Activated T-helper 9 cell treated with anti-CD3 and anti-CD28 coated beads, Interleukin-2, amount 50 U/mL, for 16 hours (primary cell): Measurements from ENCODE around the gene CNIH1.
"Not testable (repeated sequence)": the region's sequence is repeated elsewhere in the genome, so short reads cannot be mapped to it uniquely, and the experiment has no call there.

Experiments
- DNase-seq: peaks from one replicate; pipeline ENCODE4 v3.0.0-alpha.2; 2020; ENCODE audit warnings: low read depth

CNIH1 gene

DNA sequence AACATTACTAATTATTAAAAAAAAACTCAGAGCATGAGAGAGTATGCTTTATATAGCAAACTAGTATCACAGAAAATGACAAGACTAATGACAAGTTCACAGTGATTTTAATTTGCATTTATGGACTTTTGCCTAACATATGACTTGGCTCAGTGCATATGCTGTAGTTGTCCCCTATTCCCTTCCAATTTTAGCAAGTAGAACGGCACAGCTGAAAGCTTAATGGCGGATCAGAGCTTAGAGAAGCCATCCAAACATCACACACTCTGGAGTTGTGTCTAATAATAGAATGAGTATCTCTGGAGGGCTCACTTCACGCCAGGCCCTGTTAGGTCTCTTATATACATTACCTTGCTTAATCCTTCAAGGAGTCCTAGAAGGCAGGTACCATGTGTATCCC lies 13.3 kb downstream of the CNIH1 start:
- DNase-seq, result no peak

DNA sequence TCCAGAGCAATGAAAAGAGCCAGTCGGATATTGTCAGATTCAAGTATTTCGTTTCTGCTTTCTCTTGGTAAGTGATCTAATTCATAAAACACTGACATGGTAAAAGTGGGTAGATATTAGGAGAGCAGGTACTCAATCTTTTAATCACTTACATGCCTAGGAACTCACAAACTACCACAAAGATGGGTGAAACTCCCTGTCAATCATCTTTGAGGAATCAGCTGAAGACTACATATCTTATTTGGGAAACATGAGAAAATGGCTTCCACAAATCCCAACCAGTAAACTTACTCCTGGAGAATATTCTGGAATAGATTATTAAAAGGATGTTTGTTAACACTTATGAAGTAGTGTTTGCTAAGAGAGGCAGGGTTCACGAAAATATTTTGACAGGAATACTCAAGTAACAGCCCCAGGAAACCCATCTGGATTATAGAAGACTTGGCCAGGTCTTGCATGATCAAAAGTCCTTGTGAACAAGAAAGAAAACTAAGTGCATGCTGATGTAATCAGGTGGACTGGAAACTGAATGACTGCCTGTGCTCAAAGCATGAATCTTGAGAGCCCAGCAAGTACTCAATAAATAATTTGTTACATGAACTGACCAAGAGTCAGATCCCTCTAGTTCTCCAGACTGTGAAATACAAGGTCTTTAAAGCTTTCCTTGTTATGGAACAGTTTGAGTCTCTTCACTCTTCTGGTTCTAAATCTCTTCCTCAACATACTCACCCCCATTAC lies 15.5 kb downstream of the CNIH1 start:
- DNase-seq, result no peak

DNA sequence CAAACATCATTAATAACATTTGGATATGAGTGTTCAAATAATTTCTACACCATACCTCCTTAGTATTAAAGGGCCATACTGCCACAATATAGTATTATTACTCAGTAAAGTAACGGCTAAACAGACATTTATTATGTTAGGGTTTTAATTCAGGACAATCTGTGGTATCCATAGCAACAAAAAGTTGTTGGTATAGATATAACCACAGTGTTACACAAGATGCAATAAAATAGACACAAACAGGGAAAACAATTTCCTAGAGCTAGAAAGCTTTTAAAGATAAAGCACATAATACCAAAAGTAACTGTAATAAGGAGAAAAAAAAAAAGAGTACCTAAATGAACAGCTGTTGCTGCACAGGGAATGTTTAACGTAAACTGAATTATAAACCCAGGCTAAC lies 16.1 kb downstream of the CNIH1 start:
- DNase-seq, result no peak

- DNase-seq, result no peak
Observed at GRCh38 chr14:54424479-54424901, 16.7 kb downstream of the CNIH1 start.

- DNase-seq, result no peak
Observed at GRCh38 chr14:54423991-54424390, 17.2 kb downstream of the CNIH1 start.

- no peak for DNase-seq
Observed at GRCh38 chr14:54420478-54421142, 20.6 kb downstream of the CNIH1 start.

DNA sequence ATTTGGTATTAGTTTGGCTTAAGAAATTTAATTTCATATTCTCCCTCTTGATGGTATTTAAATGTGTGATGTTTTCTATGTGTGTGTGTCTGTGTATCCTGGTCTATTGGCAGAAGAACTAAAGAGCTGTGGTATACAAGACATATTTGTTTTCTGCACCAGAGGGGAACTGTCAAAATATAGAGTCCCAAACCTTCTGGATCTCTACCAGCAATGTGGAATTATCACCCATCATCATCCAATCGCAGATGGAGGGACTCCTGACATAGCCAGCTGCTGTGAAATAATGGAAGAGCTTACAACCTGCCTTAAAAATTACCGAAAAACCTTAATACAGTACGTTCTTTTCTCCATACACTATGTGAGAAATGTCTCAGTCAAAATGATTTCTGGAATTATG lies 29.8 kb downstream of the CNIH1 start:
- DNase-seq, result no peak

DNA sequence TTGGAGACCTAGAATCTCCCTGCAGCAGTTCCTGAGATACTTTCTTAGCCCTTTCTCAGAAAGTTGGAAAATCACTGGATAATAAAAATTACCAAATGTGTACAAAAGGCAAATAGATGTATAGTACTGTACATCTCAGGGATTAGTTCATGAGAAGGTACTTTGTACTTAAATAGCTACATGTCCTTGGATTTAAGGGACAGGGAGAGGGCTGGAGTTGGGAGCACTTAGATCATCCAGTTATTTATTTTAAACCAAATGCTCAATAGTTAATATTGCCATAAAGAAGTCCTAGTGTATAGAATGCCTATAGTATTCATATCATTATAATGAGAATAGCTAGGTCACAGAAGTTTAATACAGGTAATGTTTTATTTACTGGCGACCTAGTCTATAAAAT lies 31.0 kb downstream of the CNIH1 start:
- no peak for DNase-seq

- DNase-seq, result not testable (repeated sequence)
Observed at GRCh38 chr14:54403401-54404005, 37.7 kb downstream of the CNIH1 start.

DNA sequence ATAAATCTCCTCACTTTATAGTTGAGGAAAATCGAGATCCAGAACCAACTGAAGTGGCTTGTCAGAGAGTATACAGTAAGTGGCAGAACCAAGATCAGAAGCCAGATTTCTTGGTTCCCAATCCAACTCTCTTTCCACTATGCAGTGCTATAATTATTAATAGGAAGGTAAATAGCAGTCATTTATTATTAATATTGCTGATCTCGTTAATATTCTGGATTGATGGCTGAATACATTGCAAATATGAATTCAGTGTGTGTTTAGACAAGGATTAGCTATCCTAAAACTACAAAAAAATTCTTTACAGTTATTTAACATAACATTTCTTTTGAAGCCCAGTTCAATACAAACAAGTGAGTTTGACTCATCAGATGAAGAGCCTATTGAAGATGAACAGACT lies 41.6 kb downstream of the CNIH1 start:
- DNase-seq, result no peak

DNA sequence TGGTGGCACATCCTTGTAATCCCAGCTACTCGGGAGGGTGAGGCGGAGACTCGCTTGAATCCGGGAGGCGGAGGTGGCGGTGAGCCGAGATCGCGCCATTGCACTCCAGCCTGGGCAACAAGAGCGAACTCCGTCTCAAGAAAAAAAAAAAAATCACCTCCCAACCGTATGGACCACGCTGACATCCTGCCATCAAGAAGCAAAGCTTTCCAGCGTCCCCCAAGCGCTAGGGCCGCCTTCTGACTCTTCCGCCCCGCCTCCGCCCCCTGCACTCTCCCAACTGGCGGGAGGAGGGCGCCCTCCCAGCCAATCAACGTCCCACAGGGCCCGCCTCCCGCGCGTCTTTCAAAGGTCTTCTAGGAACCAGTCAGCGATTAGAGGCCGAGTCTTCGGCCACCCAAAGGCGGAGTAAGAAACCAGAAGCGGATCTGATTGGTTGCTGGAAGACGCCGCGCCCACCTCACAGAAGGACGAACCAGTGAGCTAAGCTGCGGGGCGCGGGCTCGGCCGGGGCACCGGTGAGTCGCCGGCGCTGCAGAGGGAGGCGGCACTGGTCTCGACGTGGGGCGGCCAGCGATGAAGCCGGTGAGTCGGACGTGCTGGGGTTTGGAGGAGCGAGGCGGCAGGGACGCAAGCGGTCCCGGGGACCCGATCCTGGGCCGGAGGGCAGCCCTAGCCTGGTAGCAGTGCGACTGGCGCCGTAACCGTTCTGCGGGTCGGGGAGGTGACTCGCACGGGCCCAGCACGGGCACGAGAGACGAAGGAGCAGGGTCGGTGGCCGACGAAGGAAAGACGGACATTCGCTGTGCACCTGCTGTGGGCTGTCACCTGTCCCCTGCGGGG lies 44.5 kb downstream of the CNIH1 start, which contains the start of gene CDKN3:
Gene CDKN3, plus strand, starts transcription at position 515 of the 843 bp plus-strand sequence. Its CDS starts 62 bp downstream, at position 577.
- peak; percentile 95 for DNase-seq

GRCh38 chr14:54396183-54396492 lies 45.0 kb downstream of the CNIH1 start:
- no peak for DNase-seq

- no peak for DNase-seq
Observed at GRCh38 chr14:54395716-54396115, 45.5 kb downstream of the CNIH1 start.

DNA sequence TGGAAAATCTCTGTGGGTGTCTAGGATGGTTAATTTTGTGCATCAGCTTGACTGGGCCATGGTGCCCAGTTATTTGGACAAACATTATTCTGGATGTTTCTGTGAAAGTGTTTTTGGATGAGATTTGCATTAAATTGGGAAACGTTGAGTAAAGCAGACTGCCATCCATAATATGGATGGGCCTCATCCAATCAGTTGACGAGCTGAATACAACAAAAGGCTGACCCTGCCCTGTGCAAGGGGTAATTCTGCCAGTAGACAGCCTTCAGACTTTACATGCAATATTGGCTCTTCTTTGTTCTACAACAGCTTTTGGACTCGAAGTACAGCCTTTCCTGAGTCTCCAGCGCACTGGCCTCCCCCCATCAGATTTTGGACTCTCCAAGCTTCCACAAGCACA lies 45.9 kb downstream of the CNIH1 start:
- no peak for DNase-seq

DNA sequence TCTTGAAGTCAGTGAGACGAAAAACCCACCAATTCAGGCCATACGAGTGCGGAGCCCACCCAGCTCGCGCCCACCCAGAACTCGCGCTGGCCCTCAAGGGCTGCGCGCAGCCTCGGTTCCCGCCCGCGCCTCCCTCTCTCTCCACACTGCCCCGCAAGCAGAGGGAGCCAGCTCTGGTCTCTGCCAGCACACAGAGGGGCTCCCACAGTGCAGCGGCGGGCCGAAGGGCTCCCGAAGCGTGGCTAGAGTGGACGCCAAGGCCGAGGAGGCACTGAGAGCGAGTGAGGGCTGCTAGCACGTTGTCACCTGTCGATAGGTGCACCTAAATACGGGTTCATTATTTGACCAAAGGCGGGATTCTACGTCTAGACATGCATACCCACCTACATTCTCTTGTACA lies 46.6 kb downstream of the CNIH1 start:
- DNase-seq, result no peak

DNA sequence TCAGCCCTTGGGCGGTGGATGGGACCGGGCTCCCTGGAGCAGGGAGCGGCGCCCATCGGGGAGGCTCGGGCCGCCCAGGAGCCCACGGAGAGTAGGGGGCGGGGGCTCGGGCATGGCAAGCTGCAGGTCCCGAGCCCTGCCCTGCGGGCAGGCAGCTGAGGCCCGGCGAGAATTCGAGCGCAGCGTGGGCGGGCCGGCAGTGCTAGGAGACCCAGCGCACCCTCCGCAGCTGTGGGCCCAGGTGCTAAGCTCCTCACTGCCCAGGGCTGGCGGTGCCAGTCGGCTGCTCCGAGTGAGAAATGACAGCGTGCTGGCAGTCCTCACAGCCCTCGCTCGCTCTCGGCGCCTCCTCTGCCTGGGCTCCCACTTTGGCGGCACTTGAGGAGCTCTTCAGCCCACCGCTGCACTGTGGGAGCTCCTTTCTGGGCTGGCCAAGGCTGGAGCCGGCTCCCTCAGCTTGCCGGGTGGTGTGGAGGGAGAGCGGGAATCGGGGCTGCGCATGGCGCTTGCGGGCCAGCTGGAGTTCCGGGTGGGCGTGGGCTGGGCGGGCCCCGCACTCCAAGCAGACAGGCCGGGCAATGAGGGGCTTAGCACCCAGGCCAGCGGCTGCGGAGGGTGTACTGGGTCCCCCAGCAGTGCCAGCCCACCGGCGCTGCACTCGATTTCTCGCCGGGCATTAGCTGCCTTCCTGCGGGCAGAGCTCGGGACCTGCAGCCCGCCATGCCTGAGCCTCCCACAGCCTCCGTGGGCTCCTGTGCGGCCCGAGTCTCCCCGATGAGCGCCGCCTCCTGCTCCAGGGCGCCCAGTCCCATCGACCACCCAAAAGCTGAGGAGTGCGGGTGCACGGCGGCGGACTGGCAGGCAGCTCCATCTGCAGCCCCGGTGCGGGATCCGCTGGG lies 47.9 kb downstream of the CNIH1 start:
- DNase-seq, result not testable (repeated sequence)

- DNase-seq, result no peak
Observed at GRCh38 chr14:54392131-54392859, 48.9 kb downstream of the CNIH1 start.

DNA sequence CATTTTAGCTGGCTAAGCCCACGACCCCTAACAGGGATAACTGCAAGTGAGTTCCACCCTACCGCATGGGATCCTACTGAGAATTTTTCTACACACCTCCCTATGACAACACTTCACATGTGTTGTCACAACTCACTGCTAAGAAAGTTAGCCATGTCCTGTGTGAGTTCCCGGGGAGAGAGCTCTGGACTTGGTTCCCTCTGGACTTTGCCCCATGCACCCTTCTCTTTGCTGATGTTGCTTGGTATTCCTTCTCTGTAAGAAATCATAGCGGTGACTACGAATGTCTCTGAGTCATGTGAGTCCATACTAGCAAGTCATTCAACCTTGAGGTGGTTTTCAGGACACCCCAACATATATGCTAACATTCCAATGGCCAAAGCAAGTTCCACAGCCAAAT lies 53.8 kb downstream of the CNIH1 start:
- no peak for DNase-seq

- DNase-seq, result no peak
Observed at GRCh38 chr14:54385556-54385955, 55.6 kb downstream of the CNIH1 start.

- DNase-seq, result no peak
Observed at GRCh38 chr14:54383835-54384234, 57.3 kb downstream of the CNIH1 start.

DNA sequence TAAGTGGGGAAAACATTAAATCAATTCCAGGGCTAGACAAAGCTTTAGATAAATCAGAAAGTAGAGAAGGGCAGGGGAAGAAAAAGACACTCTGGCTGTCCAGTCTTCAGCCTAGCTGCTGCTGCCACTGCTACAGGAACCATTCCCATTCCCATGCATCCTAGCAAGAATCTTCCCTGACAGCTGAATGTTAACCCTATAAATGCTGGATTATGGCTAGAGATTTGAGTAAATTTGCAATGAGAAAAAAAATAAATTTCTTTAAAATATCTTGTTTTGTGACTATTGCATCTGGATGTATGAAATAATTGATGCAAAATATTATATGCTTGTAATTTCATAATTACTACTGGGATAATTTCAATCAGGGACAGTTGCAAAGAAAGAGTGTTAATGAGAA lies 59.4 kb downstream of the CNIH1 start:
- no peak for DNase-seq
